Measurements from ENCODE around the gene UBE2L3. TPM values are rescaled to one million over a fixed set of nuclear protein-coding genes. Genes with fewer than 3 reads are reported as not detected.
"Not testable (repeated sequence)": the region's sequence is repeated elsewhere in the genome, so short reads cannot be mapped to it uniquely, and the experiment has no call there.

Gene UBE2L3
- total RNA-seq, 8 experiments from 2014 or later, result 35.6 to 71.1 (median 54.1) TPM

DNA sequence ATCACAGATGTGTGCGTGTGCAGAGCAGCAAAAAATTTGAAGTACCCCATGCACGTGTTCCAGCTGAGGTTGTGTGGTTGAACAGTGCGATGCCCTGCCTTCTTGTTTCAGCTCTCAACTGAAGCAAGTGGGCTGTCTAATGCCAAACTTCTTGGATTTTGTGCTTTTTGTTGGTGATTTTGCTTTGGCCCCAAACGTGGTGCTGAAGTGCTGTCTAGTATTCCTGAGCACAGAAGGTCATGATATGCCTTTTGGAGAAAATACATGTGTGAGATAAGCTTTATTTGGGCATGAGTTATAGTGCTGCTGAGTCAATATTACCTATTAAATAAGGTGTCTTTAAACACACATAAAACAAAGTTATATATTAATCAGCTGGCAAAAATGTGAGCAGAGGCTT, 48.2 kb downstream of the UBE2L3 start:
- in situ Hi-C loops (cut with MboI; ENCODE audit: low pct_unique_long_range_greater_than_20kb in 2 of 9, low sequenced_read_pairs in 9 of 9, unreplicated experiment in 9 of 9), result no loop called here
- WGBS, 10 experiments, result 75 to 100% (median 95%) methylated on average over 1 to 4 of the region's 4 CpGs; no CpG with 5 or more reads in 4 of the 10 experiments
- Histone ChIP-seq H3K4me1 (replicated peaks in 1 of 2) (no peaks in the 10 kb centered on the region), H3K4me3 (no peak overlapping the region), H3K27ac (peak overlapping the region in 1 of 2 donors; percentile 58)
- no peak for ATAC-seq (replicated peaks in 6 of 8)

DNA sequence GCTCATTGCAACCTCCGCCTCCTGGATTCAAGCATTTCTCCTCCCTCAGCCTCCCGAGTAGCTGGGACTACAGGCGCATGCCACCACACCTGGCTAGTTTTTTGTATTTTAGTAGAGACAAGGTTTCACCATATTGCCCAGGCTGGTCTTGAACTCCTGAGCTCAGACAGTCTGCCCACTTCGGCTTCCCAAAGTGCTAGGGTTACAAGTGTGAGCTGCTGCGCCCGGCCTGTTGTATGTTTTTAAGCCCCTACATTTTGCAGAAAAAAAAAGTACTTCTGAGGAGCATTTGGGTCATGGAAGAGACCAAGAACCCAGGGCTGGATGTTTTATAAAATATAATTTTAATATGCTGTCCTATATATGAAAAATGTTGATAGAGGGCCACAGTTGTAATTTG, 49.8 kb downstream of the UBE2L3 start:
- ATAC-seq (replicated peaks in 6 of 8); in situ Hi-C loops (cut with MboI; ENCODE audit: low pct_unique_long_range_greater_than_20kb in 2 of 9, low sequenced_read_pairs in 9 of 9, unreplicated experiment in 9 of 9); H3K4me3 ChIP-seq; H3K4me1 ChIP-seq (replicated peaks in 1 of 2); H3K27ac ChIP-seq: not testable (repeated sequence)
- WGBS, 10 experiments, result 80 to 100% (median 98%) methylated on average over 1 to 5 of the region's 6 CpGs; no CpG with 5 or more reads in 2 of the 10 experiments

DNA sequence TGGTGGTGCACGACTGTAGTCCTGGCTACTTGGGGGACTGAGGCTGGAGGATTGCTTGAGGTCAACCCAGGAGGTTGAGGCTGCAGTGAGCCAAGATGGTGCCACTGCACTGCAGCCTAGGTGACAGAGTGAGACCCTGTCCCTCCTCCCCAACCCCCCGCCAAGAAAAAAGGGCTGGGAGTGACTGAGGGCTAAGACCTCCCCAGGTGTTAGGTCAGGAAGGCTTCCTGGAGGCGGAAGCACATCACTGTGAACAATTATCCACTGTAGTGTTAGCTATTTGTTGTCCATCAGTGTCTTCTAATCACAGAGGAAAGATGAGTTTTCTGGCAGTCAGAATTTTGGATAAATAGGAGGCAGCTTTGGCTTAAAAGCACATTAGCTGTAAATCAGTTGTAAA, 53.5 kb downstream of the UBE2L3 start:
- ATAC-seq (replicated peaks in 6 of 8), result no peak
- in situ Hi-C loops (cut with MboI; ENCODE audit: low pct_unique_long_range_greater_than_20kb in 2 of 9, low sequenced_read_pairs in 9 of 9, unreplicated experiment in 9 of 9), result no loop called here
- H3K27ac ChIP-seq, result peak overlapping the region in 1 of 2 donors; percentile 51

DNA sequence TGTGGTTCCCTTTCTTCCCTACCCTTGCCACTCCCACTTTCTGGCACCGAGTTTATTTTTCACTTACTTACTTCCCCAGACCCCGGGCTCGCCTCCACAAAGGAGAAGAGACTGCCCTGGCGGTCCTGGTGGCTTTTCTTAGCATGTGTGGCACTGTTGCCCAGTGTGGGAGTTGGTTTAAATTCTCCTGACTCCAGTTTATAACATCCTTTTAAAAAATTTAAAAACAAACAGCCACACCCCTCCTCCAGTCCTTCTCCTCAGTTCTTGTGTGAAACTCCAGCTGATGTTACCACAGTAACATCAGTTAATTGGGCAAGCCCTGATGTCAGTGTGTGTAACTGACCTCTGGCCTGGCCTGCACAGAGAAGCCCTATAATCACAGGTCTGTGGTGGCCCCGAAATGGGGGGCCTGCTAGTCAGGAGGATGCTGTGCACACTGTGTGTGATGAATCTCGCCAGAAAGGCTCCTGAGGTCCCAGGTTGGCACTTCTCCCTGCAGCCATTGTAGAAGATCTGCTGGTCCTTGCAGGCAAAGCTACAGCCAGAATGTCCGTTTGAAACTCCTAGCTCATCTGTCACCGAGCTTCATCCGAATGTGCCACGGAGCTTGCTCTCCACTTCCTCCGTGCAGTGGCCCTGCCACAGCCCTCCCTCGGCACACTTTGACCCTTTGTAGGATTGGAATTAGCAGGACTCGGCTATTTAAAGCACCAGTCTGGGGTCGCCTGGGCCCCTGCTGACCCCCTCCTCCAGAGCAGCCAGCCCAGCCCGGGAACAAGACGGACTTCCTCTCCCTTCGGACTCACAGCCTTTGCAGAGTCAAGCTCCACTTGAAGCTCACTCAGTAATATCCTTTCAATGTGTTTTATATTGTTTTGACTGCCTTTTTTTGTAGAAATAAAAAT, 54.8 kb downstream of the UBE2L3 start:
- peak overlapping the region; percentile 30 to 45 for H3K27ac ChIP-seq
- in situ Hi-C loops (cut with MboI; ENCODE audit: low pct_unique_long_range_greater_than_20kb in 2 of 9, low sequenced_read_pairs in 9 of 9, unreplicated experiment in 9 of 9), result no loop called here
- H3K4me1 ChIP-seq (replicated peaks in 1 of 2), result peaks cover 0 to 2% of the 10 kb centered on the region in 2 donors
- no peak overlapping the region for H3K4me3 ChIP-seq
- peak in 2 of 8 experiments; percentile 31 to 39 for ATAC-seq (replicated peaks in 6 of 8)
- WGBS, 10 experiments, result 43 to 100% (median 73%) methylated on average over 1 to 10 of the region's 17 CpGs; no CpG with 5 or more reads in 2 of the 10 experiments

More for the DNA sequence above, 53.5 kb downstream of the UBE2L3 start:
- Histone ChIP-seq H3K4me1 (replicated peaks in 1 of 2) (peaks cover 0 to 2% of the 10 kb centered on the region in 2 donors), H3K4me3 (no peak overlapping the region)
- whole genome bisulfite sequencing, 10 experiments, result 97 to 100% (median 100%) methylated on average over 1 to 3 of the region's 3 CpGs; no CpG with 5 or more reads in 7 of the 10 experiments

- in situ Hi-C loops (cut with MboI; ENCODE audit: low pct_unique_long_range_greater_than_20kb in 2 of 9, low sequenced_read_pairs in 9 of 9, unreplicated experiment in 9 of 9), result no loop called here
- H3K4me1 ChIP-seq (replicated peaks in 1 of 2), result peaks cover under 1 to 2% of the 10 kb centered on the region in 2 donors
- peak overlapping the region in 1 of 2 donors; percentile 54 for H3K27ac ChIP-seq
- no peak for ATAC-seq (replicated peaks in 6 of 8)
- WGBS, 10 experiments, result 82 to 100% (median 94%) methylated on average over 2 to 16 of the region's 23 CpGs; no CpG with 5 or more reads in 1 of the 10 experiments
- no peak overlapping the region for H3K4me3 ChIP-seq
Observed at GRCh38 chr22:21622919-21623647, 55.6 kb downstream of the UBE2L3 start.

GRCh38 chr22:21623648-21623970, 56.1 kb downstream of the UBE2L3 start:
- Histone ChIP-seq H3K27ac (peak overlapping the region in 1 of 2 donors; percentile 54), H3K4me1 (replicated peaks in 1 of 2) (peaks cover 5 to 6% of the 10 kb centered on the region in 2 donors), H3K4me3 (no peak overlapping the region)
- 57 to 100% (median 83%) methylated on average over 1 to 2 of the region's 7 CpGs; no CpG with 5 or more reads in 5 of the 10 experiments for WGBS, 10 experiments
- ATAC-seq (replicated peaks in 6 of 8), result no peak
- in situ Hi-C loops (cut with MboI; ENCODE audit: low pct_unique_long_range_greater_than_20kb in 2 of 9, low sequenced_read_pairs in 9 of 9, unreplicated experiment in 9 of 9), result no loop called here

GRCh38 chr22:21624120-21624879, 56.8 kb downstream of the UBE2L3 start:
- WGBS, 10 experiments, result 49 to 57% methylated on average over 4 to 5 of the region's 8 CpGs; no CpG with 5 or more reads in 8 of the 10 experiments
- peak overlapping the region in 1 of 2 donors; percentile 54 for H3K27ac ChIP-seq
- peaks cover 10 to 11% of the 10 kb centered on the region in 2 donors for H3K4me1 ChIP-seq (replicated peaks in 1 of 2)
- H3K4me3 ChIP-seq, result no peak overlapping the region
- in situ Hi-C loops (cut with MboI; ENCODE audit: low pct_unique_long_range_greater_than_20kb in 2 of 9, low sequenced_read_pairs in 9 of 9, unreplicated experiment in 9 of 9), result no loop called here
- peak in 3 of 8 experiments; percentile 6 to 37 (median 35) for ATAC-seq (replicated peaks in 6 of 8)

- in situ Hi-C loops (cut with MboI; ENCODE audit: low pct_unique_long_range_greater_than_20kb in 2 of 9, low sequenced_read_pairs in 9 of 9, unreplicated experiment in 9 of 9), result no loop called here
- 58 to 100% (median 93%) methylated on average over 1 to 9 of the region's 12 CpGs; no CpG with 5 or more reads in 2 of the 10 experiments for WGBS, 10 experiments
Observed at GRCh38 chr22:21624880-21625791, 57.6 kb downstream of the UBE2L3 start.

DNA sequence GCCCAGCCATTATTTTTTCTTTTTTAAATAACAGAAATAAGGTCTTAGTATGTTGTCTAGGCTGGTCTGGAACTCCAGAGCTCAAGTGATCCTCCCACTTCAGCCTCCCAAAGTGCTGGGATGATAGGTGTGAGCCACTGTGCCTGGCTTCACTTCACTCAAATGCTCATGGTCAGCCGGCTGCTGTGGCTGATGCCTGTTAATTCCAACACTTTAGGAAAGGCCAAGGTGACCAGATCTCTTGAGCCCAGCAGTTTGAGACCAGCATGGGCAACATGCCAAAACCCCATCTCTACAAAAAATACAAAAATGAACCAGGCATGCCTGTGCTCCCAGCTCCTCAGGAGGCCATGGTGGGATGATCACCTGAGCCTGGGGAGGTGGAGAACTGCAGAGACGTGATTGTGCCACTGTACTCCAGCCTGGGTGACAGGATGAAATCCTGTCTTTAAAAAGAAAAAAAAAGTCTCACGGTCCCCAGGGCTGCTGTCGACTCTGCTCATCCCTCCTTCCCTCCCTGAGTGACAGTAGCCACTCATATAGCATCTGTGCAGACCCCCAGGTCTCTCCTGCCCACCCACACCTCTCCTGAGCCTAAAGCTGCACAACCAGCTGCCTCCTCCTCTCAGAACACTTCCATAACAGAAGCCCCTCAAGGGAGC, 58.7 kb downstream of the UBE2L3 start:
- ATAC-seq (replicated peaks in 6 of 8), result no peak
- in situ Hi-C loops (cut with MboI; ENCODE audit: low pct_unique_long_range_greater_than_20kb in 2 of 9, low sequenced_read_pairs in 9 of 9, unreplicated experiment in 9 of 9), result no loop called here
- H3K4me3 ChIP-seq, result no peak overlapping the region
- peaks cover 11 to 12% of the 10 kb centered on the region in 2 donors for H3K4me1 ChIP-seq (replicated peaks in 1 of 2)
- WGBS, 10 experiments, result 83 to 100% (median 100%) methylated on average over 1 of the region's 4 CpGs; no CpG with 5 or more reads in 5 of the 10 experiments
- H3K27ac ChIP-seq, result peak overlapping the region in 1 of 2 donors; percentile 9

More at GRCh38 chr22:21624880-21625791, 57.6 kb downstream of the UBE2L3 start:
- Histone ChIP-seq H3K27ac (peak overlapping the region in 1 of 2 donors; percentile 29), H3K4me3 (no peak overlapping the region), H3K4me1 (replicated peaks in 1 of 2) (peaks cover 11% of the 10 kb centered on the region in 2 donors)
- ATAC-seq (replicated peaks in 6 of 8), result no peak

DNA sequence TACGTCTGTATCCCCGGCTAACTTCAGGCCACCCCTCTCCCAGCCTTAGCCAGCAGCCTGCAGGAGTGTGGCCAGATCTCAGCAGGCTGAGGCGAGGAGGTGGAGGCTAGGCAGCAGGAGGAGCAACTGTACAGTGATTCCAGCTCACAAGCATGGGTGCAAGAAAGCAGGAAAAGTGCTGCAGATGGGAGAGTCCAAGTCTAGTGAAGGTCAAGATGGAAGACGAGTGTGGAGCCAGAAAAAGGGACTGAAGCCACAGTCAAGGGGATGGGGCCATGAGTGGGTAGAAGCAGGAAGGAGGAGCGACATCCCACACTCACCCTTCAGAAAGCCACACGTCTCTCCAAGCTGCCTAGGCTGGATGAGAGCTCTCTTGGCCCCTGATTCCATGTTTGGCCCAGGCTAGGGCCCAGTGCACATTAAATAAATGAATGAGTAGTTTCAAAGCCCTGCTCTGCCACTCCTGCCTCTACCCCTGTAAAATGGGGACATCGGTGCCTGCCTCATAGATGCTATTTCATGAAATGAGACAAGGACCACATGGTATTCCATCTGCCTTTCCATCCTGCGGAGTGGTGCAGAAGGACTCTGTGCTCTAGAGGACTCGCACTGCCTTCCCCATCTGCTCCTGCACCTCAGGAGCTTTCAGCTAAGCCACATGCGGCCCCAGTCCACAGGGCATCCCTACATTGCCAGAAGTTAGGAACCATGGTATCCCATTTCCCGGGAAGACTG, 59.4 kb downstream of the UBE2L3 start:
- H3K27ac ChIP-seq, result peak overlapping the region in 1 of 2 donors; percentile 9
- in situ Hi-C loops (cut with MboI; ENCODE audit: low pct_unique_long_range_greater_than_20kb in 2 of 9, low sequenced_read_pairs in 9 of 9, unreplicated experiment in 9 of 9), result no loop called here
- peaks cover 11 to 12% of the 10 kb centered on the region in 2 donors for H3K4me1 ChIP-seq (replicated peaks in 1 of 2)
- ATAC-seq (replicated peaks in 6 of 8), result no peak
- 60 to 91% (median 82%) methylated on average over 1 to 7 of the region's 11 CpGs; no CpG with 5 or more reads in 3 of the 10 experiments for WGBS, 10 experiments
- H3K4me3 ChIP-seq, result no peak overlapping the region
